Measurements from ENCODE around the gene TBC1D26. TPM values are rescaled to one million over a fixed set of nuclear protein-coding genes. Genes with fewer than 3 reads are reported as not detected.
"Not testable (repeated sequence)": the region's sequence is repeated elsewhere in the genome, so short reads cannot be mapped to it uniquely, and the experiment has no call there.

TBC1D26 gene
- under 1 TPM in 1 of 2 experiments, not detected in 1; 0.23 TPM for total RNA-seq

DNA sequence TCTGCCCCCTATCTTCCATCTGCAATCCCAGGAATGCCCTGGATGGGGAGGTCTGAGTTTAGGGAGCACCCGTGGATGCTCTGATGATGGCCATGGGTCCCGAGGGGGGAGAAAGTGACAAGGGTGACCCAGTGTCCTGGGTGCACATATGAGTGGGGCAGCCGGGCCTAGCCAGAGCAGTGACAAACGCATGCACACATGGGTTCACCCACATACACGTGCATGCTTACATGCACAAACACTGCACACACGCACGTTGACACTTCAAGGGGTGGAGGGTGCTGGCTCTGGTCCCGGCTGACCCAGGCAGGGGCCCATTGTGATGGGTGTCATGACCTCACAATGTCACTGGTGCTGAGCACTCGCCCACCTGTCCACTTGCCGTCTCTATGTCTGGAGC is at the start of gene TBC1D26:
TBC1D26 (plus strand) TSS at position 384 of the 400 bp plus-strand sequence. CDS start 3,066 bp downstream, outside the sequence.
- H3K27ac Mint-ChIP-seq; CTCF ChIA-PET; DNase-seq; ATAC-seq; H3K4me1 Mint-ChIP-seq (ENCODE audit: low read depth); POLR2A ChIA-PET; H3K36me3 Mint-ChIP-seq (ENCODE audit: low read depth); H3K4me3 Mint-ChIP-seq; H3K9me3 Mint-ChIP-seq (ENCODE audit: insufficient read depth); H3K27me3 Mint-ChIP-seq (ENCODE audit: low read depth): not testable (repeated sequence)

DNA sequence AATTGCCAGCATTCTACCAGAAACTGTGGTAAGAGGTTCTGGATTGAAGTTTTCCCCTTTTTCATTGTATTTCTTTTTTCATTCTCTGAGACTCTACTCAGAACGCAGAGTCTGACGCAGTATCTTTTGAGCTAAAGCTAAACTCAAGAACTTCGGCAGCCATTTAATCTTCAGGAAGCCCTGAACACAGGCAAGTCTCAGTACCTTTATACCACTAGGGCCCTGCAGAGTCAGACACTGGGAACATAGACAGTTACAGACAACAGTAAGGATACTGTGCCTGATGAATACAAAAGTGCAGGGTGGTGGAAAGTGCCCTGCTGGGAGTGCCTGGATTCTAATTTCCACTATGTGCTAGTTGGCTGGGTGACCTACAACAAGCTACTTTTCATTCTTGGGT is 48.9 kb upstream of the TBC1D26 start:
- Mint-ChIP-seq H3K4me1 (ENCODE audit: low read depth) (peaks cover 37% of the 10 kb centered on the region), H3K4me3 (peak overlapping the region; percentile 94), H3K36me3 (ENCODE audit: low read depth) (peaks cover 13% of the 10 kb centered on the region)
- CTCF ChIA-PET; H3K9me3 Mint-ChIP-seq (ENCODE audit: insufficient read depth); H3K27ac Mint-ChIP-seq; DNase-seq; H3K27me3 Mint-ChIP-seq (ENCODE audit: low read depth); POLR2A ChIA-PET; ATAC-seq: not testable (repeated sequence)

DNA sequence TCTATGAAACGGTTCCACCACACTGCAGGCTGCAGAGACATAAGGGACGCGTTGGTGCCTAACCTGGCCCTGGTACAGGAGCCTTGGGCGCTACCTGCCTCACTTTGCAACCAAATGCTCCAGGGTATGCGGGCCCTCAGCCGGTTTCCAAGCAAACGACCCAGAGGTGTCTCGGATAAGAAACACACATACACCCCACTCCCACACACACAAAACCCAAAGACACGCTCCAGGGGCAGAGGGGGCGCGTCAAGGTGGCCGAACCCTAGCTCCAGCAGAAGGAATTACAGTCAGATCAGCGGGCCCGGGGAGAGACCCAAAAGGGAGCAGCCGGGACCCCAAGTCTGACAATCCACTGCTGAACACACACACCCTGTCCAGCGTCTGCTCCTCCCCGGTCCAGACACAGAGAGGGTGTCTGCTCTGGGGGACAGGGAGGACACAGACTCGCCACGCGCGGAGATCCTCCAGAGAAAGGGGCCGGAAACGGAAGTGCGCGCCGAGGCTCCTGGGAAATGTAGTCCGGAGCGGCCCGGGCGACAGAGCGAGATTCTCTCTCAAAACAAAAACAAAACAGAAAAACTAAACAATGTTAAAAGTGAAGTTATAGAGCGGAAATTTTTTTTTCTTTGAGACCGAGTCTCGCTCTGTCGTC is 48.1 kb upstream of the TBC1D26 start, which contains the start of gene TRIM16:
TRIM16 (minus strand) TSS at position 488 of the 655 bp plus-strand sequence. CDS start 32,702 bp downstream, outside the sequence.
- Mint-ChIP-seq H3K27ac (peak within 1 kb of the TSS; percentile 93), H3K4me3 (peak within 1 kb of the TSS; percentile 94), H3K4me1 (ENCODE audit: low read depth) (peaks cover 37% of the 10 kb centered on the region), H3K36me3 (ENCODE audit: low read depth) (peaks cover 11% of the 10 kb centered on the region)
- ATAC-seq: peak; percentile 96
- H3K9me3 Mint-ChIP-seq (ENCODE audit: insufficient read depth); H3K27me3 Mint-ChIP-seq (ENCODE audit: low read depth); CTCF ChIA-PET; POLR2A ChIA-PET: not testable (repeated sequence)
- DNase-seq: peak; percentile 86

DNA sequence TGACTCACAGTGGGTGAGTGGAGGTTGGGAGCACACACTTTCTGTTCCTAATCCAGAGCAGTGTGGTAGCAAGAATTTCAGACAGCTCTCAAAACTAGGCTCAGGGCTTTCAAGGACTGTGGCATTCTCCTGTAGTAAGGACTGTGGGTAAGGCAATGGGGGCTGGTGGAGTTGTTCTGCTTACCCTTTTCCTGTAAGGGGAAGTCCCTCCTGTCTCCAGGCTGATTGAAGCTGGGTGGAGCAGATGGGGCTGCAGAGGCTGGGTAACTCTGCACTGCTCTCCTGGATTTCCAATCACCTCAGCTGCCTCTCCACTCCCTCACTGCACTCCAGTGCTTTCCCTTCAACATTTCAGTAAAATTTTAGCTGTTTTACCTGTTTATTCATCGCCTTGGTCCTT is 44.6 kb upstream of the TBC1D26 start:
- H3K36me3 Mint-ChIP-seq (ENCODE audit: low read depth); CTCF ChIA-PET; H3K4me3 Mint-ChIP-seq; H3K27me3 Mint-ChIP-seq (ENCODE audit: low read depth); DNase-seq; ATAC-seq; H3K9me3 Mint-ChIP-seq (ENCODE audit: insufficient read depth); POLR2A ChIA-PET; H3K27ac Mint-ChIP-seq: not testable (repeated sequence)
- H3K4me1 Mint-ChIP-seq (ENCODE audit: low read depth): peaks cover 30% of the 10 kb centered on the region

DNA sequence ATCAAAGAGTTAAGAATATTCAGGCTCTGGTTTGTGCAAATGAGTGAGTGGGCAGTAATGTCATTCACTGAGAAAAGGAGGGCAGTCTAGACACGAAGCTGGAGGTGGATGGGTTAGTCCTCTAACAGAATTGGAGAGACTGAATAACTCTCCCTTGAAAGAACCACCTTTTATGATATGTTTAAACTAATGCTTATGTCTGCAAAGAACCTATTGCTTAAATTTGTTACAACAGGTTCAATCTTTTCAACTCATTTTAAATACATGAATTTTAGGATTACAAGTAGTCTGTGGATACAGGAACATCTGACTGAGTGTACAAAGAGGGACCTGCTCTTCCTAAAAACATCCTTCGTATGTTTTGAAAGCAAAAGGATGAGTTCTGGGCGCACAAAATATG is 33.1 kb upstream of the TBC1D26 start:
- not testable (repeated sequence) for DNase-seq

DNA sequence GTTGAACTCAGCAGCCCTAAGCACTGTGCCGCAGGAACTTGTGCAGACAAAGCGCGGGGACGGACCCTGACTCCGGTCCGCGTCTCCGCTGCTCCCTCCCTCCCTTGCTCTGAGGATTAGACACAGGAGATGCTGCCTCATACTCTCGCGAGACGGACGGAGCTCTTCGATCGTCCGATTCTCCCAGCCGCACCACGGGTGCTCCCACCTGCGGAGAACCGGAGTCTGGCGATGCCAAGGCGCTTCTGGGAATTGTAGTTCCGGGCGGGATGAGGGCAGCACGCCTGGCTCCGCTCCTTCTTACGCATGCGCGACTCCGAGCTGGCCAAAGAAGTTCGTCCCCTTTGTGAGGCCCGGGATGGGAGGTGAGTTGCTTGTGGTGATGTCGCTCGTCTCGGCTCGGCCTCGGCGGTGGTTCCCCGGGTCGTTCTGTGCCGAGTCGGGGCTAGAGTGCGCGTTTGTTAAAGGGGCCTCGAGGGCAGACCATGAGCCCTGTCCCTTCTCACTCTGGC is 32.6 kb upstream of the TBC1D26 start, which contains the start of gene ZNF286A:
ZNF286A (plus strand) TSS at position 340 of the 512 bp plus-strand sequence. CDS start 578 bp downstream, outside the sequence.
- peak; percentile 96 for DNase-seq
- CTCF ChIA-PET; H3K9me3 Mint-ChIP-seq (ENCODE audit: insufficient read depth); H3K27me3 Mint-ChIP-seq (ENCODE audit: low read depth): not testable (repeated sequence)
- POLR2A ChIA-PET: interaction anchor here (0.6 kb wide), 1 partner anchor 270 kb away, joined by 3 read pairs; no protein-coding TSS in a partner anchor
- H3K27ac Mint-ChIP-seq: peak within 1 kb of the TSS; percentile 92
- peak; percentile 99 for ATAC-seq
- H3K36me3 Mint-ChIP-seq (ENCODE audit: low read depth): peaks cover 25% of the 10 kb centered on the region
- H3K4me1 Mint-ChIP-seq (ENCODE audit: low read depth): peaks cover 12% of the 10 kb centered on the region
- H3K4me3 Mint-ChIP-seq: peak within 1 kb of the TSS; percentile 88

More for the DNA sequence above, 33.1 kb upstream of the TBC1D26 start:
- H3K4me1 Mint-ChIP-seq (ENCODE audit: low read depth): peaks cover 12% of the 10 kb centered on the region
- H3K27me3 Mint-ChIP-seq (ENCODE audit: low read depth); POLR2A ChIA-PET; H3K9me3 Mint-ChIP-seq (ENCODE audit: insufficient read depth); CTCF ChIA-PET: not testable (repeated sequence)
- ATAC-seq: peak; percentile 3
- H3K27ac Mint-ChIP-seq: peak overlapping the region; percentile 92
- H3K4me3 Mint-ChIP-seq: peak overlapping the region; percentile 88
- peaks cover 24% of the 10 kb centered on the region for H3K36me3 Mint-ChIP-seq (ENCODE audit: low read depth)

DNA sequence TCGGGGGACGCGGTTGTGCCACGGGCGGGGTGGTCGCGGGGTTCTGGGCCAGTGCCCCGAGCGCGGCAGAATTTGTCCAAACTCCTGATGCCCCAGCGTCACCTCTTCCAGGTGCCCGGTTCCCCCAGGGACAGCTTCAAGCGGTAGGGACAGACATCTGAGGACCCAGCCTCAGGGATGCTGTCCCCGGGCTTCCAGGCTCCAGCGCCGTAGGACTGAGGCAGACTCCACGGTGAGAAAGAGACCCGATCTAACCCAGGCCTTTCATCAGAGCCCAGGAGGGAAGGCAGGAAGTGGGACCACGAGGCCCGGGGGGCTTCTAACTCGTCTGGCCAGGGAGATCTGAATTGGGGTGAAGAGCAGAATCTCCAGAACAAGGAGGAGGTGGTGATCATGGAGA is 32.1 kb upstream of the TBC1D26 start:
- POLR2A ChIA-PET: interaction anchor here (0.6 kb wide), 1 partner anchor 270 kb away, joined by 3 read pairs; no protein-coding TSS in a partner anchor
- Mint-ChIP-seq H3K4me1 (ENCODE audit: low read depth) (peaks cover 12% of the 10 kb centered on the region), H3K27ac (peak overlapping the region; percentile 92), H3K4me3 (peak overlapping the region; percentile 88), H3K36me3 (ENCODE audit: low read depth) (peaks cover 28% of the 10 kb centered on the region)
- H3K9me3 Mint-ChIP-seq (ENCODE audit: insufficient read depth); DNase-seq; CTCF ChIA-PET; H3K27me3 Mint-ChIP-seq (ENCODE audit: low read depth): not testable (repeated sequence)
- ATAC-seq: peak; percentile 13

DNA sequence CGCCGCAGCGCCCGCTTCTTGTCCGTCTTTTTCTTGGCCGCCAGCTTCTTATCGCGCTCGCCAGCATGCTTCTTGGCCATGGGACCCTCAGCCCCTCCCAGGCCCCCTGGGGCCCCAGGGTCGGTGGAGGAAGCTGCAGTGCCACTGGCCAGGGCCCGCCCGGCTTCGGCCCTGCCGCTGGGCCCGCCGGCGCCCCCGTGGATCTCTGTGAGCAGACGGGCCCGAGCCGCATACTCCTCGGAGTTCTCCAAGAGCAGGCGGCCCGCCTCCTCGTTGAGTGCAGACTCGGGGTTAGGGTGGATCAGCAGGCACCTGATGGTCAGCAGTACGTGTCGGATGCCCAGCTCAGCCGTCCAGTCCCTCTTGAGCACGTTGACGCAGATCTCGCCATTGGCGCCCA is 27.8 kb upstream of the TBC1D26 start:
- H3K27me3 Mint-ChIP-seq (ENCODE audit: low read depth); H3K27ac Mint-ChIP-seq; H3K4me1 Mint-ChIP-seq (ENCODE audit: low read depth); CTCF ChIA-PET; POLR2A ChIA-PET; H3K4me3 Mint-ChIP-seq; ATAC-seq; DNase-seq: not testable (repeated sequence)
- H3K36me3 Mint-ChIP-seq (ENCODE audit: low read depth): peaks cover 61% of the 10 kb centered on the region
- H3K9me3 Mint-ChIP-seq (ENCODE audit: insufficient read depth): peaks cover 30% of the 10 kb centered on the region

DNA sequence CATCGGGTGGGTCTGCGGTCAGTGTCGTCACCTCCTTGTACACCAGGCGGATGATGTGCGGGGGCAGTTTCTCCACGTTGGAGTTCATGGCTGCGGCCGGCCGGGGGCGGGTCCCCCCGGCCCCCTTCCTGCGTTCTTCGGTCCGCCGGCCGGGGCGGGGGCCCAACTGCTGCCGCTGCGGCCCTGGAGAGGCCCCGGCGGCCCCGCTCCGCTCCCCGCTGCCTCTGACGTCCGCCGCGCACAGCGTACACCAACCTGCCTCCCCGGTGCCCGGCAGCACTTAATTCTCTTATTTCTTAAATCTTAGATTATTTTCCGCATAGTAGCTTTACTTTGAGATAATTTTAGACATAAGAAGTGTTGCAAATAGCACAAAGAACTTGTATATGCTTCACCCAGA is 27.3 kb upstream of the TBC1D26 start:
- H3K27me3 Mint-ChIP-seq (ENCODE audit: low read depth); DNase-seq; ATAC-seq; POLR2A ChIA-PET; CTCF ChIA-PET; H3K4me3 Mint-ChIP-seq; H3K4me1 Mint-ChIP-seq (ENCODE audit: low read depth); H3K27ac Mint-ChIP-seq: not testable (repeated sequence)
- peaks cover 33% of the 10 kb centered on the region for H3K9me3 Mint-ChIP-seq (ENCODE audit: insufficient read depth)
- peaks cover 66% of the 10 kb centered on the region for H3K36me3 Mint-ChIP-seq (ENCODE audit: low read depth)

DNA sequence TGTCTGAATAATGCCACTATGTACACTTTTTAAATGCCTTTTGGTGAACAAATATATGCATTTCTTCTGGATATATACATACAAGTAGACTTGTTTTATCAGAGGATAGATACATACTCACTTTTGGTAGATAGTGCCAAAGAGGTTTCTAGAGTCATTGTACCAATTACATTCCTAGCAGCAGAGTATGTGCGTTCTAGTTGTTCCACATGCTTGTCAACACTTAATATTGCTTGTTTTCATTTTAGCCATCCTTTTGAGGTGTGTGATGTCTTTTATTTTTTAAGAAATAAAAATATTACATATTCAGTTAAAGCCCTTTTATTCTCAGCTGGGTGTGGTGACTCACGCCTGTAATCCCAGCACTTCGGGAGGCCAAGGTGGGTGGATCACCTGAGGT is 23.2 kb upstream of the TBC1D26 start:
- H3K36me3 Mint-ChIP-seq (ENCODE audit: low read depth): peaks cover 60% of the 10 kb centered on the region
- POLR2A ChIA-PET; ATAC-seq; H3K4me1 Mint-ChIP-seq (ENCODE audit: low read depth); H3K27me3 Mint-ChIP-seq (ENCODE audit: low read depth); DNase-seq; H3K4me3 Mint-ChIP-seq; H3K27ac Mint-ChIP-seq; CTCF ChIA-PET: not testable (repeated sequence)
- peaks cover 35% of the 10 kb centered on the region for H3K9me3 Mint-ChIP-seq (ENCODE audit: insufficient read depth)

DNA sequence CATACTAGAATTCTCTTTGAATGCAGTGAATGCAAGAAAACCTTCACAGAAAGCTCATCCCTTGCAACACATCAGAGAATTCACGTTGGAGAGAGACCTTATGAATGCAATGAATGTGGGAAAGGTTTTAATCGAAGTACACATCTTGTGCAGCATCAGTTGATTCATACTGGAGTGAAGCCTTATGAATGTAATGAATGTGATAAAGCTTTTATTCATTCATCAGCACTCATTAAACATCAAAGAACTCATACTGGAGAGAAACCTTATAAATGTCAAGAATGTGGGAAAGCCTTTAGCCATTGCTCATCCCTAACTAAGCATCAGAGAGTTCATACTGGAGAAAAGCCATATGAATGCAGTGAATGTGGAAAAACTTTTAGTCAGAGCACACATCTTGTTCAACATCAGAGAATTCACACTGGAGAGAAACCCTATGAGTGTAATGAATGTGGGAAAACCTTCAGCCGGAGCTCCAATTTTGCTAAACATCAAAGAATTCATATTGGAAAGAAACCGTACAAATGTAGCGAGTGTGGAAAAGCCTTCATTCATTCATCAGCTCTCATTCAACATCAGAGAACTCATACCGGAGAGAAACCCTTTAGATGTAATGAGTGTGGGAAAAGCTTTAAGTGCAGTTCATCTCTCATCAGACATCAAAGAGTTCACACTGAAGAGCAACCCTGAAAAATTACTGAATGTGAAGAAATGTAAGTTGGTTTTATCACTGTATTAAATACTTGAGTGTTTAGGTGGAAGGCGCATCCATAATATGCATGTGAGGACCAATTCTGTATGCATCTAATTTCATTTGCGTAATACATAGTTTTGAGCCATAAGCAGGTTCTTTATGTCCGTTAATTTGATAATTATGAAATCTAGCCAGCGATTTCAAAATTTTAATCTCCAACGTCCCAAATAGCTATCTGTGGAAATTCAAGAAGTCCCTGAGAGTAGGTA is 15.2 kb upstream of the TBC1D26 start:
- H3K4me1 Mint-ChIP-seq (ENCODE audit: low read depth); POLR2A ChIA-PET; ATAC-seq; CTCF ChIA-PET; H3K27me3 Mint-ChIP-seq (ENCODE audit: low read depth); H3K27ac Mint-ChIP-seq; H3K4me3 Mint-ChIP-seq; DNase-seq: not testable (repeated sequence)
- Mint-ChIP-seq H3K36me3 (ENCODE audit: low read depth) (peaks cover 39% of the 10 kb centered on the region), H3K9me3 (ENCODE audit: insufficient read depth) (peaks cover 34% of the 10 kb centered on the region)

DNA sequence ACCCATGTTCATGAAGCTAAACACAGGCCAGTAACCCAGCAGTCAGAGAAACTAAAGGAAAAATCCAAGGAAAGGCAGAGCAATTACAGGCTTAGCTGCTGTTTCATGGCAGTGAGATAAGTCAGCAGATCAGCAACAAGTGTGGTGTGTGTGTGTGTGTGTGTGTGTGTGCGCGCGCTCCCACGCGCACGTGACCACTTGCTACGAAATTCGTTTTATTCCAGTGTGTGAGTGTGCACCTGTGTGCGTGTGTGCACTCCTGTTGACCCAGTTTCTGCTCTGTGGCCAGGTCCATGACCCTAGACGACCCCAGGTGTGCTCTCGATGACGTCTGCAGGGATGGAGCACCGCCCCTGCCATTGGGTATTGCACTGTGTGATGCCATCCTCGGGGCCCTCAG is 1.5 kb upstream of the TBC1D26 start:
- H3K27ac Mint-ChIP-seq; H3K4me3 Mint-ChIP-seq; CTCF ChIA-PET; H3K36me3 Mint-ChIP-seq (ENCODE audit: low read depth); ATAC-seq; H3K9me3 Mint-ChIP-seq (ENCODE audit: insufficient read depth); H3K4me1 Mint-ChIP-seq (ENCODE audit: low read depth); DNase-seq; H3K27me3 Mint-ChIP-seq (ENCODE audit: low read depth); POLR2A ChIA-PET: not testable (repeated sequence)
